H1 (cell line): ENCODE data around the gene CRB2. TPM values are rescaled to one million over a fixed set of nuclear protein-coding genes. Genes with fewer than 3 reads are reported as not detected.

ENCODE experiments used
- CTCF ChIA-PET: fragments of 300-600 bp; sonication (Branson Sonifier 250); formaldehyde crosslinking; loops from one replicate; lab custom pipeline; 2021; ENCODE audit not compliant: partially characterized antibody; lab: Charles Lee
- POLR2A ChIA-PET: fragments of 300-600 bp; sonication (Branson Sonifier 250); formaldehyde crosslinking; loops from one replicate; lab custom pipeline; 2021; ENCODE audit warnings: inconsistent platforms; ENCODE audit not compliant: partially characterized antibody; lab: Charles Lee
- DNase-seq, 2 experiments: peaks; one replicate each; pipeline versions ENCODE4 v3.0.0 to v3.0.0-alpha.2; 2010 to 2022; ENCODE audit warnings: low spot score in 2 of 2, low read depth in 1 of 2, mixed read lengths in 1 of 2
- FAIRE-seq: peaks from 2 replicates; lab custom pipeline; 2011; peaks lifted over from hg19 to GRCh38; lab: Jason Lieb, UNC
- H2AFZ ChIP-seq: 2 replicates; pipeline ENCODE4 v1.8.1; 2012; ENCODE audit warnings: low read length, inconsistent platforms
- H2AK5ac ChIP-seq: 2 replicates; pipeline ENCODE4 v1.6.1; 2013; ENCODE audit warnings: low read depth, low read length
- H2BK120ac ChIP-seq: replicated peaks from 2 replicates; pipeline ENCODE3; 2013; ENCODE audit warnings: low read depth, low read length, inconsistent platforms
- H2BK12ac ChIP-seq: 2 replicates; pipeline ENCODE4 v1.6.1; 2013; ENCODE audit warnings: low read depth, low read length
- H2BK15ac ChIP-seq: 2 replicates; pipeline ENCODE4 v1.6.1; 2013; ENCODE audit warnings: low read length
- H2BK20ac ChIP-seq: 2 replicates; pipeline ENCODE4 v1.6.1; 2013; ENCODE audit warnings: low read length
- H2BK5ac ChIP-seq: 2 replicates; pipeline ENCODE4 v1.6.1; 2013; ENCODE audit warnings: low read depth, low read length
- H3K14ac ChIP-seq: 2 replicates; pipeline ENCODE4 v1.6.1; 2013; ENCODE audit warnings: inconsistent platforms; ENCODE audit not compliant: insufficient read length
- H3K18ac ChIP-seq: 2 replicates; pipeline ENCODE4 v1.6.1; 2013; ENCODE audit warnings: low read length; ENCODE audit errors: extremely low read depth
- H3K23ac ChIP-seq: 2 replicates; pipeline ENCODE4 v1.6.1; 2013; ENCODE audit warnings: inconsistent platforms; ENCODE audit not compliant: insufficient read length
- H3K23me2 ChIP-seq: 2 replicates; pipeline ENCODE4 v1.6.1; 2013; ENCODE audit warnings: low read depth, low read length
- H3K27ac ChIP-seq: 2 replicates; pipeline ENCODE4 v1.6.1; 2011; ENCODE audit warnings: low read depth, low read length, inconsistent platforms
- H3K27me3 ChIP-seq, 4 experiments: replicated peaks in 1 of 4; 1 replicate in 1 of 4; 2 replicates in 3 of 4; pipeline versions ENCODE4 v1.6.1 to v1.8.1; 2011 to 2013; ENCODE audit warnings: low read length in 3 of 4, mild to moderate bottlenecking in 3 of 4, inconsistent platforms in 2 of 4, mixed read lengths in 2 of 4, moderate library complexity in 1 of 4; ENCODE audit not compliant: control insufficient read depth in 3 of 4, insufficient read depth in 3 of 4; ENCODE audit errors: extremely low read depth in 1 of 4
- H3K36me3 ChIP-seq, 4 experiments: 2 replicates each; pipeline versions ENCODE4 v1.6.1 to v1.8.1; 2011 to 2013; ENCODE audit warnings: mild to moderate bottlenecking in 4 of 4, low read length in 3 of 4, moderate library complexity in 2 of 4, control low read depth in 1 of 4, inconsistent platforms in 1 of 4; ENCODE audit not compliant: insufficient read depth in 4 of 4, control insufficient read depth in 2 of 4
- H3K4ac ChIP-seq: replicated peaks from 2 replicates; pipeline ENCODE3; 2013; ENCODE audit warnings: low read length, low read depth, mixed read lengths, inconsistent platforms; ENCODE audit not compliant: insufficient read length
- H3K4me1 ChIP-seq, 4 experiments: replicated peaks in 1 of 4; 1 replicate in 1 of 4; 2 replicates in 3 of 4; pipeline versions ENCODE4 v1.6.1 to v1.8.1; 2011 to 2013; ENCODE audit warnings: low read length in 3 of 4, inconsistent platforms in 2 of 4, mixed read lengths in 1 of 4; ENCODE audit not compliant: insufficient read depth in 4 of 4, control insufficient read depth in 3 of 4
- H3K4me2 ChIP-seq, 2 experiments: 2 replicates each; pipeline versions ENCODE4 v1.6.1 to v1.8.1; 2011 to 2013; ENCODE audit warnings: low read depth in 2 of 2, low read length in 2 of 2, control low read depth in 1 of 2, inconsistent platforms in 1 of 2, mild to moderate bottlenecking in 1 of 2; ENCODE audit not compliant: insufficient read depth in 1 of 2
- H3K4me3 ChIP-seq, 4 experiments: fragments of 200-600, 300-600 bp in 1 of 4; sonication (generic), shearing (Covaris generic), sonication (Bioruptor Twin) in 1 of 4; 2 replicates each; pipeline versions ENCODE4 v1.5.1 to v1.8.1; 2011 to 2016; ENCODE audit warnings: low read length in 4 of 4, low read depth in 3 of 4, control low read depth in 2 of 4, inconsistent platforms in 2 of 4, mild to moderate bottlenecking in 2 of 4, mixed read lengths in 1 of 4, moderate library complexity in 1 of 4; ENCODE audit not compliant: insufficient read depth in 2 of 4; ENCODE audit errors: extremely low read depth in 1 of 4
- H3K56ac ChIP-seq: replicated peaks from 2 replicates; pipeline ENCODE3; 2013; ENCODE audit warnings: low read depth, mild to moderate bottlenecking, mixed read lengths, low read length, inconsistent platforms; ENCODE audit not compliant: insufficient read length
- H3K79me1 ChIP-seq: 2 replicates; pipeline ENCODE4 v1.6.1; 2013; ENCODE audit warnings: low read depth, low read length, control low read depth
- H3K79me2 ChIP-seq, 2 experiments: 2 replicates each; pipeline versions ENCODE4 v1.6.1 to v1.8.1; 2012 to 2013; ENCODE audit warnings: low read length in 2 of 2, mild to moderate bottlenecking in 2 of 2, inconsistent platforms in 1 of 2; ENCODE audit not compliant: insufficient read depth in 2 of 2, control insufficient read depth in 1 of 2
- H3K9ac ChIP-seq, 4 experiments: replicated peaks in 1 of 4; 1 replicate in 1 of 4; 2 replicates in 3 of 4; pipeline versions ENCODE4 v1.6.1 to v1.8.1; 2011 to 2013; ENCODE audit warnings: low read depth in 3 of 4, low read length in 3 of 4, control low read depth in 2 of 4, mild to moderate bottlenecking in 2 of 4, moderate library complexity in 2 of 4, inconsistent platforms in 1 of 4; ENCODE audit errors: extremely low read depth in 1 of 4
- H3K9me3 ChIP-seq, 2 experiments: 2 replicates each; pipeline versions ENCODE4 v1.6.1 to v1.8.1; 2012 to 2013; ENCODE audit warnings: mild to moderate bottlenecking in 2 of 2, moderate library complexity in 2 of 2, control low read depth in 1 of 2, inconsistent platforms in 1 of 2, low read depth in 1 of 2, low read length in 1 of 2, mixed read lengths in 1 of 2; ENCODE audit not compliant: insufficient read depth in 2 of 2
- H4K20me1 ChIP-seq, 2 experiments: replicated peaks in 1 of 2; 2 replicates each; pipeline versions ENCODE3 to v1.8.1; 2011 to 2013; ENCODE audit warnings: inconsistent platforms in 2 of 2, low read length in 2 of 2, mild to moderate bottlenecking in 1 of 2; ENCODE audit not compliant: insufficient read depth in 2 of 2, control insufficient read depth in 1 of 2
- H4K5ac ChIP-seq: 2 replicates; pipeline ENCODE4 v1.6.1; 2013; ENCODE audit warnings: low read length, low read depth, mixed read lengths, inconsistent platforms; ENCODE audit not compliant: insufficient read length
- H4K8ac ChIP-seq: 2 replicates; pipeline ENCODE4 v1.8.0; 2013; ENCODE audit warnings: mild to moderate bottlenecking, moderate library complexity, low read length, inconsistent platforms; ENCODE audit not compliant: insufficient read depth; ENCODE audit errors: extremely low read depth
- H4K91ac ChIP-seq: replicated peaks from 2 replicates; pipeline ENCODE3; 2013; ENCODE audit warnings: low read length, mixed read lengths, inconsistent platforms; ENCODE audit not compliant: insufficient read length
- BRCA1 ChIP-seq: IDR thresholded peaks from 2 replicates; pipeline ENCODE4 v1.6.1; 2012; ENCODE audit warnings: low read depth, low read length, improper control_type of control experiment
- CEBPB ChIP-seq: IDR thresholded peaks from 2 replicates; pipeline ENCODE4 v1.6.1; 2012; ENCODE audit warnings: low read depth, low read length
- HDAC6 ChIP-seq: IDR thresholded peaks from one replicate; pipeline ENCODE4 v1.7.1; 2012; ENCODE audit warnings: low read depth, mild to moderate bottlenecking, inconsistent platforms, low read length, moderate library complexity
- JUND ChIP-seq: IDR thresholded peaks from 2 replicates; pipeline ENCODE4 v1.6.1; 2011; ENCODE audit warnings: mild to moderate bottlenecking, improper control_type of control experiment, low read length
- MAFK ChIP-seq: IDR thresholded peaks from 2 replicates; pipeline ENCODE4 v1.6.1; 2012; ENCODE audit warnings: low read depth, mild to moderate bottlenecking, improper control_type of control experiment, low read length
- MAX ChIP-seq: IDR thresholded peaks from 2 replicates; pipeline ENCODE4 v1.6.1; 2012; ENCODE audit warnings: inconsistent platforms
- POLR2AphosphoS5 ChIP-seq: IDR thresholded peaks from 2 replicates; pipeline ENCODE4 v1.6.1; 2011; ENCODE audit warnings: low read depth, low read length
- RBBP5 ChIP-seq: IDR thresholded peaks from 2 replicates; pipeline ENCODE4 v1.7.1; 2012; ENCODE audit warnings: low read depth, mild to moderate bottlenecking, inconsistent platforms, low read length, moderate library complexity, borderline replicate concordance
- RXRA ChIP-seq: IDR thresholded peaks from 2 replicates; pipeline ENCODE4 v1.6.1; 2011; ENCODE audit warnings: low read depth, mild to moderate bottlenecking, low read length, moderate library complexity; ENCODE audit not compliant: insufficient read depth
- SP1 ChIP-seq: IDR thresholded peaks from 2 replicates; pipeline ENCODE4 v1.6.1; 2011; ENCODE audit warnings: low read depth, low read length
- TCF12 ChIP-seq: IDR thresholded peaks from 2 replicates; pipeline ENCODE4 v1.6.1; 2011; ENCODE audit warnings: low read depth, mild to moderate bottlenecking, low read length
- WGBS, 2 experiments: shearing (Covaris generic) in 1 of 2; methylation state at CpG; one replicate each; pipeline versions ENCODE4 v1.1.6 to v1.1.7; 2013 to 2015; ENCODE audit warnings: low lambda C conversion rate in 2 of 2, mixed read lengths in 2 of 2, inconsistent platforms in 1 of 2, low coverage in 1 of 2, missing lambda C conversion rate in 1 of 2; ENCODE audit not compliant: insufficient replicate concordance in 2 of 2, insufficient coverage in 1 of 2, insufficient read length in 1 of 2; ENCODE audit errors: extremely low coverage in 1 of 2, missing lambda C conversion rate in 1 of 2; 5-methylcytosine and 5-hydroxymethylcytosine counted together
- polyA plus RNA-seq, 7 experiments: library from polyadenylated mRNA; depleted of rRNA in 3 of 7; stranded (reverse) in 5 of 7; unstranded in 2 of 7; fragments of >200 nt in 5 of 7; fragments of 200-250 nt in 2 of 7; gene quantifications; 1 replicate in 5 of 7; 2 replicates in 1 of 7; 4 replicates in 1 of 7; pipeline versions ENCODE4 v1.2.1 to v1.2.3, GENCODE V29; 2011 to 2013; ENCODE audit warnings: missing spikeins in 2 of 7, mixed read lengths in 2 of 7
- total RNA-seq: library from RNA; stranded (reverse); fragmentation: NEBNext Ultra II Directional; extraction: Animal tissue kit (Norgen Biotek cat#: 25700); gene quantifications from 2 replicates; pipeline ENCODE4 v1.2.1, GENCODE V29; 2021

CRB2 gene
- total and polyA plus RNA-seq, 2 of the 8 experiments (the other 6 are each of a cell fraction or from before 2014, with no cell fraction given), result 4.0 to 8.4 TPM

- H4K5ac ChIP-seq, result no peak overlapping the region
- 0 out of 2 replicates have a peak overlapping the region, but pooled peaks have one; percentile 39 for H4K8ac ChIP-seq
- no peaks in the 10 kb centered on the region for H3K79me1 ChIP-seq
- no peak overlapping the region for H2BK20ac ChIP-seq
- H3K4me3 ChIP-seq, result no peak overlapping the region; a peak in 1 of 8 replicates
- H3K27ac ChIP-seq, result no peak overlapping the region
- H3K4me1 ChIP-seq, result peaks cover 0 to 14% (median 9%) of the 10 kb centered on the region in 4 experiments; a peak in 6 of 7 replicates
- POLR2A ChIA-PET, result interaction anchor here (2.0 kb wide), 1 partner anchor 24 kb away, joined by 5 read pairs; no protein-coding TSS in a partner anchor
- no peak overlapping the region for H3K14ac ChIP-seq
- H3K4ac ChIP-seq, result no peak overlapping the region
- no peaks in the 10 kb centered on the region for H3K27me3 ChIP-seq
- H3K36me3 ChIP-seq, result no peaks in the 10 kb centered on the region; a peak in 1 of 8 replicates
- H2BK15ac ChIP-seq, result no peak overlapping the region
- peak overlapping the region in 1 of 2 experiments; percentile 17; a peak in 1 of 4 replicates for H3K4me2 ChIP-seq
- H3K56ac ChIP-seq, result no peak overlapping the region
- no peaks in the 10 kb centered on the region for H3K23me2 ChIP-seq
- no peak overlapping the region for H3K23ac ChIP-seq
- no peak overlapping the region for H2AFZ ChIP-seq
- CTCF ChIA-PET, result interaction anchor here (0.6 to 2.3 kb wide), 5 partner anchors 9 to 296 kb away, joined by 3 to 9 read pairs (median 3); no protein-coding TSS in a partner anchor
- no peaks in the 10 kb centered on the region for H3K9me3 ChIP-seq
- no peak overlapping the region for H2BK5ac ChIP-seq
- DNase-seq (no peak), FAIRE-seq (no peak)
- no peak overlapping the region for H3K18ac ChIP-seq
- no peak overlapping the region; the same call in 1 of the 2 replicates for H2BK12ac ChIP-seq
- H4K91ac ChIP-seq, result no peak overlapping the region
- TF ChIP-seq POLR2AphosphoS5, result no peak
- no peak for TF ChIP-seq MAFK
- no peak for TF ChIP-seq RXRA
- no peak for TF ChIP-seq TCF12
- no peak for TF ChIP-seq SP1
- no peak for TF ChIP-seq JUND
- no peak for TF ChIP-seq CEBPB
- TF ChIP-seq BRCA1, result no peak
- no peak for TF ChIP-seq HDAC6
- no peak for TF ChIP-seq RBBP5
- no peak for TF ChIP-seq MAX
- 73% methylated on average over 10 of the region's 13 CpGs; no CpG with 5 or more reads in 1 of the 2 experiments for WGBS, 2 experiments
- H2BK120ac ChIP-seq, result no peak overlapping the region
- no peak overlapping the region for H2AK5ac ChIP-seq
- no peaks in the 10 kb centered on the region for H3K79me2 ChIP-seq
- H3K9ac ChIP-seq, result no peak overlapping the region
- H4K20me1 ChIP-seq, result no peaks in the 10 kb centered on the region
Measured at GRCh38 chr9:123406691-123407216, 50.8 kb downstream of the CRB2 start.
